Renal pelvis (tissue), 4 donors: ENCODE data around the gene APP. TPM values are rescaled to one million over a fixed set of nuclear protein-coding genes. Genes with fewer than 3 reads are reported as not detected.
"Not testable (repeated sequence)": the region's sequence is repeated elsewhere in the genome, so short reads cannot be mapped to it uniquely, and the experiment has no call there.

Experiments
- DNase-seq: peaks from one replicate; pipeline ENCODE4 v3.0.0-alpha.2; 2013
- polyA plus RNA-seq, 3 donors: library from polyadenylated mRNA; unstranded; fragments of 120-200 nt; gene quantifications; one replicate each; pipeline ENCODE4 v1.2.1, GENCODE V29; 2013; ENCODE audit not compliant: insufficient read length in 3 of 3

The APP gene
- polyA plus RNA-seq, 3 donors = 807 to 871 (median 813) TPM

DNA sequence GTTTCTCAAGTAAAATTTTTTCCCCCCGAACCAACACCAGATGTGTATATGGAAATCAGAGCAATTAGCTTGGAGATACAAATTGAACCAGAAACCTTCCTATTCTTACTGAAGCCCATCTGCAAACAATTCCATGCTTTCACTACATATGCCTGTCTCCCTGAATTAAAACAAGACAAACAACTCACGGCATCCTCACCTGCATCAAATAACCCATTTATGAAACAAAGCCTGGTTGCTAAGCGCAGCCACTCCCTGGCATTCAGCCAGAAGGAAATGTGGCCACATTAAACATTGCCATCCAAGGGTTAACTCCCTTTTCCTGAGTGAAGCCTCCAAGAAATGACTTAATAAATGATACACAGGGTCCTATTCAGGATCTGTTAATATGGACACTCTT lies 55.3 kb downstream of the APP start:
- DNase-seq = no peak

DNA sequence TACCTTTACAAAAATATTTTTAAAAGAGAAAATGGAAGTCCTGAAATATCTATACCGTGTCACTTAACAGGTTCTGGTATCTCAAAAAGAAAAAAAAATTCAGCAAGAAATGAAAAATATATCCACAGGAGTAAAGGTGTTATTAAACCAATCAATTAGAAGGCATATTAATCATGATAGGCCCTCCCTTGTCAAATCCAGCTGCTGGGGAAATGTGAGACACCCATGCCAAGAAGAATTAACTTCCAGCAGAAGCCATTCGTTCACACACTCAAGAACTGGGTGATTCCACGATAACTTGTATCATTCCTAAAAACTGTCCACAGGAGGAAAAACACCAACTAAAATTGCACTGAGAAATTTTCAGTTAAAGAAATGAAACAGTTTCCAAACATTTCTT lies 57.6 kb downstream of the APP start:
- DNase-seq = no peak

- DNase-seq = no peak
These were observed 58.3 kb downstream of the APP start for GRCh38 chr21:26112127-26112742.

DNA sequence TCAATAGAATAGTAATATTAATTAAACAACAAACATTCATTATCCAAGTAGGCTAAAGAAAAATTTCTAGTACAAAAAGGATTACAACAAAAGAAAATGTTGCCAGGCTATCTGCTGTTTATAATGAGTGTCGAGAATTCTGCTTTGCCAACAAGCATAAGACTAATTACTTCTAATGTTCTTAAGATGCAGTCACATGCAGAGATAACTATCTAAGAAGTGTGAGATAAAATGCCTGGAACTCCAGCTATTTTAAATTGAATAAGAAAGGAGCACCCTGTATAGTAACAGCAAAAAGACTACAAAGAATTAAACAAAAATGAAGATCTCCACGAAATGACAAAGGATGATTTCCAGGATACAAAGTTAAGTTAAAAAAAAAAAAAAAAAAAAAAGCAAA lies 59.9 kb downstream of the APP start:
- no peak for DNase-seq

DNA sequence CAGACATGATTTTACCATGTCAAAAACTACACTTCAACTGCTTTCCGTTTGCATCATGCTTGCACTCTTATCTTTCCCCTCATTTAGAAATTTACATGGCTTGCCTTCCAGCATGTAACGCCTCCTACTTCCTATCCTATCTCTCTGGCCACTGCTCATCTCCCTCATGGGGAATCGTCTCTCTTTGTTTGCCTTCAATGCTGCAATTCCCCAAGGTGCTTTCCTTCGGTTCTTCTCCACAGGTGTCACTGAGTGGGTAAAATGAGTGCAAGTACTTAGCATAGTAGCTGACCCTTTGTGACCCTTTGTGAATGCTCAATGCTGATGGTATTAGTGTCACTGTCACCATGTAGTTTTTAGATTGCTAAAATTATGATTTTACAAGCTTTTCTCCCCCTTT lies 63.1 kb downstream of the APP start:
- DNase-seq = no peak

DNA sequence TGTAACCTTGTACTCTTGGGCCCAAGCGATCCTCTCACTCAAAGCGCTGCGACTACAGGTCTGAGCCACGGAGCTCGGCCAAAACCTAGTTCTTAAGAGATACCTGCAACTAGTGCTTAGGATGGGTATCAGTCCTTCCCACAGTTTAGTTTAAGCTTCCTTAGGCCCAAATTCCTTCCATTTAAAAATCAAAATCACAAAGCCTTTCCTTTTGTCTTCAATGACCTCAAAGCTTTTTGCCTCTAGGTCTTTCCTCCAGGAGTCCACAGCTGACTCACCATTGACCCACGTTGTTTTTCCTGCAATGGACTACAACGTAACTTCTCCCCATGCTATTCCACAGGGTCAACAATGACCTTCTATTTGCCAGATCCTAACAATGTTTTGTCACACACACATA lies 64.0 kb downstream of the APP start:
- no peak for DNase-seq

DNA sequence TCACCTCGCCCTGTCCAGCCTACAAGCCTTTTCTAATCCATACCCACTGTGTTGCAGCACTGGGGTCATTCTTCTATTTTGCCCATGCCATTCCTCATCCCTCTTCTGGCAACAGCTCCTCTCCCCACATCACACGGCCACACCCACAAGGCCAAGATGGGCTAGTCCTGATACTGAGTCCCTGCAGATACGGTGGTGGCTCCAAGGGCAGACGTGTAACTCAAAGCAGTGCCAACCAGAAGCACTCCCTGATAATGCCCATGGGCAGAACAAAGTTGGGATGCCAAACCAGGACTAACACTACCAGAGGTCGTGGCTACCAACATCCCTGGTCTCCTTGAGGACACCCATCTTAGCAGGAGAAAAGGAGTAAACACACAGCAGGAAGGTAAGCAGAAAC lies 64.8 kb downstream of the APP start:
- no peak for DNase-seq

DNA sequence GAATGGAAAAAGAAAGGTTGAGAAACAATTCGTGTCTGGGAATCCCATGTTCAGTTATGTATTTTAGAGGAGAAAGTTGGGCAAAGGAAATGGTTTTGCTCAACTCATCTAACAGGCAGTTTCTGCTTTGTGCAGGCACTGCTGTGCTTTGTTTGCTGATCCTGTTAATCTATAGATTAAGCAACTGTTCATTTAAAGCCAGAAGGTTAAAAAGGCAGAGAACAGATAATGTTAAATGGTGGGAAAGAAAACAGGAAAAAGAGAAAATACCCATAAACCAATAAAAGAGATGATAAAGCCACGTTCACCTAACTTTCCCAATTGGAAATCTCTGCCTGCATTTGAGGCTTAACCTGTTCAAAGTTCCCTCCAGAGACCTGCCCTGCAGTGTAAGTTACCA lies 70.0 kb downstream of the APP start:
- DNase-seq = no peak

DNA sequence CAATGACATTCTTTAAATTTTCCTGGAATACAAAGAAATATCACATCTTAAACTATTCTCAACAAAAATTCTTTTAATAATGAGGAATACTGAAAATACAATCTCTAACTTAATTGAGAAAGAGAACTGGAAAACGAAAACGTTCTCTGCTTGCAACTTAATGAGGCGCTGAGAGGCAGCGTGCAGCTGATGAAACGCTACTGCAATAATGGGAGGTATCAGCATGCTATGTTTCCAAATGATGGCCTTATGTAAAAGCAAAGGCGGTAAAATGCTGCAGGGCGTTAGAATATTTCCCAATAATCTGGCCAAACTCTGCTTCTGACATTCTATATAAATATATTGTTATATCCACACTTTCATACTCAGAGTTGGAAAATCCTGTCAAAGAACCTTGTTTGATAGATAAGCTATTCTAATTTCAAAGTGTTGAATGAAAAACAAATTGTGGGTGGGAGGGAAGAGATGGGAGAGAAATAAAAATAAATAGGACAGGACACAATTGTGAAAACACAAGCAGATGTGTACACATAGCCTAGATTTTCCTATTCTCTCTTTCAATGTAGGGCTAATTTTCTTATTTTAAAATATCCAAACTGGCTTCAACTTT lies 70.9 kb downstream of the APP start:
- DNase-seq = no peak

- no peak for DNase-seq
These were observed 71.7 kb downstream of the APP start for GRCh38 chr21:26098772-26099397.

DNA sequence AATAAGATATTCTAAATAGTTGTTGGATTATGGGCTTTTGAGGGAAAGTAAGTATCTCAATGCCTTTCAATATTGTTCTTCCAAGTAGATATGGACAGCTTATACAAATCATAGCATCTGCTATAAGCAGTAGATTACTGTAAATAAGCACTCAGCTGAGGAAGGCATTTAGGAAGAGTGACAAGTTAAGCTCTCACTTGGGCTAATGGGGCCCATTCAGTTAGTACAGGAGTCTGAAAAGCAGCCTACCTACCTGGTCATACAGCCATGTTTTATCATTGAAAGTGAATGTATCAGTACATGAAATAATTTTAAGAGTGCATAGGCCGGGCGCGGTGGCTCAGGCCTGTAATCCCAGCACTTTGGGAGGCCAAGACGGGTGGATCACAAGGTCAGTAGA lies 73.1 kb downstream of the APP start:
- no peak for DNase-seq

DNA sequence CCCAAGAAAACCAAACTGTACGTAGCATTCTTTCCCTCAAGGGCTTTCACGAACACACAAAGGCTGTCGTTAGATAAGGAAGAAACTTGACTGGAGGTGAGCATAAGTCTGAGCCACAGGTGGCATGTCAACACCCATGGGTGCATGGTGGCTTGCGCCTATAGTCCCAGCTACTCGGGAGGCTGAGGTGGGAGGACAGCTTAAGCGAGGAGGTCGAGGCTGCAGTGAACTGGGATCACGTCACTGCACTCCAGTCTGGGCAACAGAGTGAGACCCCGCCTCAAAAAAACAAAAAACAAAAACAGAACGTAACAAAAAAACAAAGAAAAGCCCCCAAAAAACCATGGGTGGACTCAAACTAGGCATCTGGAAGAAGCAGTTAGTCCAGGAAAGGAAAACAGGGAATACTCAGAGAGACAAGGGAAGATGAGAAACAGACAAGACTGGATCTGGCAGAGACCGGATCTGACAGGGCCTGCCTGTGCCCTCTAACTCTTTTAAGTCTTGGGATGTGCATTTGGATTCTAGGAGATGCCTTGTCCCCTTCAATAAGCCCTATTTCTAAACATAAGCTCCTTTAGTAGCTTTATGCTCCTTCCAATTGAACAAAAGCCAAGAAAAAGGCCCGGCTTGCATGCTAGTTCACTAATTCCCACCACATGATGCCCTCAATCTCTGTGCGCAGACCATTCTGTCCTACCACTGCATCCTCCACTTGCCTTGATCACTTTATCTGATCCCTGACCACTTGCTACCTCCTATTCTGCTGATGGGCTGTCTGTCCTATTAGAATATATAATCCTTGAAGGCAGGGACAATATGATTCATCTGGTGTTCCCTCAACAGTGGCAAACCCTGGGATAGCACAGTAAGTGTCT lies 73.8 kb downstream of the APP start:
- no peak for DNase-seq

- no peak for DNase-seq
These were observed 75.4 kb downstream of the APP start for GRCh38 chr21:26095131-26095530.

DNA sequence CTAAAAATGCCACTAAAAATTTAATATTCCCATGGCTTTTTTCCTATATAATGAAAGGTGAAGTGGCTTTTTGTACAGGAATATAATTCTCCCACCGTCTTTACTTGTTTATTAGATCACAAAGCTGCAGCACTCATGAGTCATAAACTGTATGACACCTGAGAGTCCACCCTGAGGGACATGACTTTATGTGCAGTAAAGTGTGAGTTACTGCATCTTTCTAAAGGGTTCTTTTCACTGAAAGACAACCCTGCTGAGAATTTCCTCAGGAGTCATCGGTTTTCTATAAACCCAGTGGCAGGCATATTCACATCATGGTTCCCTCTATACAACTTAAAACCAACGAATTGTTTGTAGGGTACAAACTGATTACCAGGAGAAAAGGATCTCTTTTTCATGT lies 77.4 kb downstream of the APP start:
- no peak for DNase-seq

DNA sequence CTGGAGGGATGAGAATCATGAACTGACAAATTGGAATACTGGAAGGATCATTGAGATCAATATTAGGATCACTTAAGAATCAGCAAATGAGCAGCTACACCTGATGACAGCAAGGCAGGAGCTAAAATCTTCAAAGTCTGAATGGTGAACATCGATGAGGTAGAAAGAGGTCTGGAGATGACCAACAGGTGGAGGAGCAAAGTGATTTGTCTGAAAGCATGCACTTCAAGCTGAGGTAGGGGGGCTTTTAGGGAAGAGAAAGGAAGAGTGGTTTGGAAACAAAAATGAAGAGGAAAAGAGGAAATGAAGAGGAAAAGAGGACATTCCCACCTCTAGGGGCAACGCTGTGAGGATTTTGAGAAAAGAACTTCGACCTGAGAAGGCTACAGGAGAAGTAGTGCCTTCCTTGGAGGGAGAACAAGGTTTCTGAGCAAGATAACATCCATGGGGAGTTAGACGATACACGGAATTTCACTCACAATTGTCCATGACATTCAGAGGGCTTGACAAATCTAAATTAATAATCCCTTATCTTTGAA lies 79.0 kb downstream of the APP start:
- DNase-seq = no peak

DNA sequence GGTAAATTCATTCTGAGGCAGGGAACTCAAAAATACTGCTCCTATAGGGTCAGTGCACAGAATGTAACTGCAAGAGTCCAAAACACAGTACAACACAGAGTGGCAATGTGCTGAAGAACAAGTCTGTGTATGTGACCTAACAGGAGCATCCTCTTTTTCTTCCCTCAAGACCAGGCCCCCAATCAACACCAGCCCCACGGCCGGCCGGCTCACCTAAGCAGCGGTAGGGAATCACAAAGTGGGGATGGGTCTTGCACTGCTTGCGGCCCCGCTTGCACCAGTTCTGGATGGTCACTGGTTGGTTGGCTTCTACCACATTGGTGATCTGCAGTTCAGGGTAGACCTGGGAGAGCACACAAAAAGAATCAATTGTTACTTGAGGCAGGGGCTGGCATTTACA lies 80.8 kb downstream of the APP start:
- no peak for DNase-seq

DNA sequence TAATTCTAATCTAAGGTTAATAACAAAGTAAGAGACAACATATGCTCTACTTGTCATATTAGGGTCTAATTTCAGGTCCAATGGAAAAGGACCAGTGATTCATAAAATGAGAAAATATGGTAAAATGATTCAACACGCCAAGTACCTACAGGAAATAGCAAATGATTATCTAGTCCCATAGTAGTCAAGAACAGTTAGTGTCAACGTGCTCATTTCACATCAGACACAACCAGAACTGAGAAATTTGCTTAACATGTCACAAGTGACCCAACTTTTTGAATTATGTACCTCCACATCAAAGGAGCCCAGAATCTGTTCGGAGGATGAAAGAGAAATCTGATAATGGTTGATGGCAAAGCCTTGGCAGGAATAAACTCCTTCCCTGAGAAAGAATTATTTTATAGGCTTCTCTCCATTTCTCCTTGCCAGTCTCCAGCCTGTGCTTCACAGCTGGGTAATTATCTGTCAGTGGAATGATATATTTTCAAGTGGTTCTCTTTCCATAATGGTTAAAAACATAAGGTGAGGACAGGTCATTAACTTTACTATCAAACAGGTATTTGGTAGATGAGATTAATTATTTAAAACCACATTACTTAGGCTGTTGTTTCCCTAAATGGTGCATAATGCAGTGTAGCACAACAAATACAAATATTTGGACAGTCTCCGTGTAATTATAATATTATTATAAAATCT lies 83.2 kb downstream of the APP start:
- no peak for DNase-seq

- DNase-seq = no peak
These were observed 84.7 kb downstream of the APP start for GRCh38 chr21:26085882-26086281.

- no peak for DNase-seq
These were observed 85.4 kb downstream of the APP start for GRCh38 chr21:26085127-26085526.

DNA sequence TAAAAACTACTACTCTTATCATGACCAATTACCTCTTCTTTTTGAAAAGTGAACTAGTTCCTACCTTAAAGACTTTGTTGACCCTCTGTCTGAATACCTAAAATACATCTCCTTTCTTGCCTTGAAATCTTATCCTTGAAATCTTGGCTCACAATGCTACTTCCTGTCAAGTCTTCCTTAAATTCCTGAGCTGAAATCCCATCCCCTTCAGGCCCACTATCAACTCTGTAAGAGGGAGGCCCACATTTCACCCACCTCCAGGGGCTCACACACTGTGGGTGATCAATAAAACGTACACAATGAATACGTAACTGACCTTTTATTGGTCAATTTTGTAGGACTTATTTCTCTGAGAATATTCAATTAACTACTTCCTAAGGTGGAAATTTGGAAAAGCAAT lies 88.0 kb downstream of the APP start:
- DNase-seq = no peak

DNA sequence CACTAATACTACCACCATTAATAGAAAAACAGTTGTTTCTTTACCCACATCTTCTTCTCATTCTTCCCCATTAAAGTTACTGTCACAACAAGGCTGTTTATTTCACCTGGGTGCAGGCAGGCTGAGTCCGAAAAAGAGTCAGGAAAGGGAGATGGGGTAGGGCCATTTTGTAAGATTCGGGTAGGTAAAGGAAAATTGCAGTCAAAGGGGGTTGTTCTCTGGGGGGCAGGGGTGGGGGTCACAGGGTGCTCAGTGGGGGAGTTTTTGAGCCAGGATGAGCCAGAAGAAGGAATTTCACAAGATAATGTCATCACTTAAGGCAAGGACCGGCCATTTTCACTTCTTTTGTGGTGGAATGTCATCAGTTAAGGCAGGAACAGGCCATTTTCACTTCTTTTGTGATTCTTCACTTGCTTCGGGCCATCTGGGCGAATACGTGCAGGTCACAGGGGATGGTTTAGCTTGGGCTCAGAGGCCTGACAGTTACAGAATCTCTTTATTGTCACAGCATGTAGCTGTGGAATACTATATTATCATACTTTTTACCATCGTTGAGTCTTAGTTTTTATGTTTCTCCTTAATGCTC lies 89.3 kb downstream of the APP start:
- not testable (repeated sequence) for DNase-seq

- no peak for DNase-seq
These were observed 90.4 kb downstream of the APP start for GRCh38 chr21:26080211-26080610.
